AG10803 (cell line): ENCODE data around the gene SLCO4C1.

Source experiments
- DNase-seq: peaks from one replicate; pipeline ENCODE4 v3.0.0; 2010; ENCODE audit warnings: low read depth
- H3K4me3 ChIP-seq: 2 replicates; pipeline ENCODE4 v1.5.1; 2011; ENCODE audit warnings: mild to moderate bottlenecking, low read length, control low read depth
- TF ChIP-seq, protein P1 (sequence below): conservative IDR thresholded peaks from 2 replicates; pipeline ENCODE4 v1.5.1; 2011; ENCODE audit warnings: mild to moderate bottlenecking, low read length, control low read depth, inconsistent platforms

Gene SLCO4C1

DNA sequence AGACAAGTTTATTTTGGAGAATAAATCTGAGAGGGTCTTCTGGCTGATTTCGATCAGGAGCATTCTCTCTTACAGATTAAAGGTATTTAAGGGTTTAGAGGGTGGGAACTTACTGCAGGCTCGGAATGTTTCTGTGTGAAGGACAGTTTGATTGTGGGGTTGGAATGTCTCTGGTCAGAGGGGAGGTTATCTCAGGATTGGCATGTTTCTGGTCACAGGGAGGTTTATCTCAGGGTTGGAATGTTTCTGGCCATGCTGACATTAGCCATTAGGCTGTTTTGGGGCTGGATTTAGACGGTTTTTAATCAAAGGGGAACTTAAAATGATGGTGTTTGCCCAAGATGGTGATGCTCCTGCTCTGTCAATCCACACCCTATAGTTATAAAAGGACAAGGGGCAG is 95.2 kb downstream of the SLCO4C1 start:
- no peak for DNase-seq
- TF ChIP-seq, protein P1, sequence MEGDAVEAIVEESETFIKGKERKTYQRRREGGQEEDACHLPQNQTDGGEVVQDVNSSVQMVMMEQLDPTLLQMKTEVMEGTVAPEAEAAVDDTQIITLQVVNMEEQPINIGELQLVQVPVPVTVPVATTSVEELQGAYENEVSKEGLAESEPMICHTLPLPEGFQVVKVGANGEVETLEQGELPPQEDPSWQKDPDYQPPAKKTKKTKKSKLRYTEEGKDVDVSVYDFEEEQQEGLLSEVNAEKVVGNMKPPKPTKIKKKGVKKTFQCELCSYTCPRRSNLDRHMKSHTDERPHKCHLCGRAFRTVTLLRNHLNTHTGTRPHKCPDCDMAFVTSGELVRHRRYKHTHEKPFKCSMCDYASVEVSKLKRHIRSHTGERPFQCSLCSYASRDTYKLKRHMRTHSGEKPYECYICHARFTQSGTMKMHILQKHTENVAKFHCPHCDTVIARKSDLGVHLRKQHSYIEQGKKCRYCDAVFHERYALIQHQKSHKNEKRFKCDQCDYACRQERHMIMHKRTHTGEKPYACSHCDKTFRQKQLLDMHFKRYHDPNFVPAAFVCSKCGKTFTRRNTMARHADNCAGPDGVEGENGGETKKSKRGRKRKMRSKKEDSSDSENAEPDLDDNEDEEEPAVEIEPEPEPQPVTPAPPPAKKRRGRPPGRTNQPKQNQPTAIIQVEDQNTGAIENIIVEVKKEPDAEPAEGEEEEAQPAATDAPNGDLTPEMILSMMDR, result no peak
- no peak overlapping the region for H3K4me3 ChIP-seq

DNA sequence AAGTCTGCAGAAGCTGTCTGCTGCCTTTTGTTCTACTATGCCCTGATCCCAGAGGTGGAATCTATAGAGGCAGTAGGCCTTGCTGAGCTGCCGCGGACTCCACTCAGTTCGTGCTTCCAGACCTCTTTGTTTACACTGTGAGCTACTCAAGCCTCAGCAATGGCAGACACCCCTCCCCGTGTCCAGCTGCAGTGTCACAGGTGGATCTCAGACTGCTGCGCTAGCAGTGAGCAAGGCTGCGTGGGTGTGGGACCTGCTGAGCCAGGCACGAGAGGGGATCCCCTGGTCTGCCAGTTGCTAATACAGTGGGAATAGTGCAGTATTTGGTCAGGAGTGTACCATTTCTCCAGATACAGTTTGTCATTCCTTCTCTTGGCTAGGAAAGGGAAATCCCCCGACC is 99.6 kb downstream of the SLCO4C1 start:
- TF ChIP-seq, protein P1, result no peak
- H3K4me3 ChIP-seq, result no peak overlapping the region
- DNase-seq, result no peak
